H1 (cell line): ENCODE measurements around the gene MEP1A. TPM values are rescaled to one million over a fixed set of nuclear protein-coding genes. Genes with fewer than 3 reads are reported as not detected.

ENCODE experiments used
- CTBP2 ChIP-seq: IDR thresholded peaks from 2 replicates; pipeline ENCODE4 v1.7.0; 2011; ENCODE audit warnings: borderline replicate concordance, mild to moderate bottlenecking, moderate library complexity, mixed read lengths, low read length; ENCODE audit not compliant: insufficient read depth, insufficient read length
- EP300 ChIP-seq, 2 experiments: IDR thresholded peaks; 1 replicate in 1 of 2; 2 replicates in 1 of 2; pipeline ENCODE4 v1.6.1; 2011 to 2012; ENCODE audit warnings: low read depth in 2 of 2, low read length in 2 of 2, mild to moderate bottlenecking in 2 of 2, borderline replicate concordance in 1 of 2, inconsistent platforms in 1 of 2, moderate library complexity in 1 of 2
- GTF2F1 ChIP-seq: IDR thresholded peaks from 2 replicates; pipeline ENCODE4 v1.6.1; 2012; ENCODE audit warnings: low read depth, low read length, improper control_type of control experiment, borderline replicate concordance
- KDM5A ChIP-seq: fragments of 200-600 bp; IDR thresholded peaks from 2 replicates; pipeline ENCODE4 v1.7.1; 2012; ENCODE audit warnings: mild to moderate bottlenecking, low read length, inconsistent platforms, mixed read lengths
- RXRA ChIP-seq: IDR thresholded peaks from 2 replicates; pipeline ENCODE4 v1.6.1; 2011; ENCODE audit warnings: low read depth, mild to moderate bottlenecking, low read length, moderate library complexity; ENCODE audit not compliant: insufficient read depth
- SIN3A ChIP-seq, 2 experiments: IDR thresholded peaks in 1 of 2; conservative IDR thresholded peaks in 1 of 2; 2 replicates each; pipeline ENCODE4 v1.6.1; 2011 to 2012; ENCODE audit warnings: low read length in 2 of 2, improper control_type of control experiment in 1 of 2, low read depth in 1 of 2, mild to moderate bottlenecking in 1 of 2
- TAF7 ChIP-seq: optimal IDR thresholded peaks from 2 replicates; pipeline ENCODE3; 2011; ENCODE audit warnings: low read depth, mild to moderate bottlenecking, inconsistent platforms, low read length, moderate library complexity, borderline replicate concordance
- TEAD4 ChIP-seq: IDR thresholded peaks from 2 replicates; pipeline ENCODE4 v1.6.1; 2012; ENCODE audit warnings: low read depth, low read length, inconsistent platforms, mixed read lengths
- YY1 ChIP-seq: IDR thresholded peaks from 2 replicates; pipeline ENCODE4 v1.6.1; 2011; ENCODE audit warnings: low read depth, mild to moderate bottlenecking, low read length
- polyA plus RNA-seq, 7 experiments: library from polyadenylated mRNA; depleted of rRNA in 3 of 7; stranded (reverse) in 5 of 7; unstranded in 2 of 7; fragments of >200 nt in 5 of 7; fragments of 200-250 nt in 2 of 7; gene quantifications; 1 replicate in 5 of 7; 2 replicates in 1 of 7; 4 replicates in 1 of 7; pipeline versions ENCODE4 v1.2.1 to v1.2.3, GENCODE V29; 2011 to 2013; ENCODE audit warnings: missing spikeins in 2 of 7, mixed read lengths in 2 of 7
- total RNA-seq: library from RNA; stranded (reverse); fragmentation: NEBNext Ultra II Directional; extraction: Animal tissue kit (Norgen Biotek cat#: 25700); gene quantifications from 2 replicates; pipeline ENCODE4 v1.2.1, GENCODE V29; 2021

MEP1A gene
- total and polyA plus RNA-seq, 2 of the 8 experiments (the other 6 are each of a cell fraction or from before 2014, with no cell fraction given): 0.03 TPM; not detected in 1

- TF ChIP-seq GTF2F1 (no peak), SIN3A (conservative IDR thresholded peaks at IDR 0.05 in 1 of 2, IDR thresholded peaks at IDR 0.05 in 1 of 2; ENCODE audit: low read depth in 1 of 2, low read length in 2 of 2) (no peak), TEAD4 (no peak), CTBP2 (no peak), YY1 (no peak), TAF7 (no peak), RXRA (no peak), KDM5A (no peak), EP300 (IDR thresholded peaks at IDR 0.05; ENCODE audit: borderline replicate concordance in 1 of 2, low read depth in 2 of 2, low read length in 2 of 2) (no peak)
These were observed 3.5 kb upstream of the MEP1A start (continued) for GRCh38 chr6:46789434-46790354.
